LNCAP (cell line): ENCODE results near the gene PSD.
A peak's percentile ranks its signal among the peaks of the same experiment; 100 is the strongest.

Source experiments
- CTCF ChIP-seq: fragments of 450-650 bp; IDR thresholded peaks from 2 replicates; pipeline ENCODE4 v1.5.1; 2017; ENCODE audit warnings: mild to moderate bottlenecking

PSD gene

GRCh38 chr10:102426803-102427287, 8.3 kb upstream of the PSD start:
- TF ChIP-seq CTCF = no peak

DNA sequence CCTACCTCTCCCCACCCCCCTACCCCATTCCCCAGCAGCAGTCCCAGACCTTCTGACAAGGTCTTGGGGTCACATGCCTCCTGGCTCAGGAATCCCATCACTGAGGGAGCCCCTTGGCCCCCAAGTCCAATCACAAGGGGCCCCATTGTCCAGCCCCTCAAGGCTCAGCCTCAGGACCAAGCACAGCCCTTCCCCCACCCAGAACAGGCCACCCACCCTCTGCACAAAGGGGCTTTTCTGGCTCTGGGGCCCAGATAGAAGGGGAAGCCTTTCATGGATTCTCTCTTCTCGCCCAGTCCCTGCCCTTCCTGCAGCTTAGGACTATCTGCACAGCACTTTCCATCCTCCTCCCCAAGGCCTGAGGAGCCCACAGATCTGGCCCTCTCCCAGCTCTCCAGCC, 6.9 kb upstream of the PSD start:
- TF ChIP-seq CTCF = no peak

DNA sequence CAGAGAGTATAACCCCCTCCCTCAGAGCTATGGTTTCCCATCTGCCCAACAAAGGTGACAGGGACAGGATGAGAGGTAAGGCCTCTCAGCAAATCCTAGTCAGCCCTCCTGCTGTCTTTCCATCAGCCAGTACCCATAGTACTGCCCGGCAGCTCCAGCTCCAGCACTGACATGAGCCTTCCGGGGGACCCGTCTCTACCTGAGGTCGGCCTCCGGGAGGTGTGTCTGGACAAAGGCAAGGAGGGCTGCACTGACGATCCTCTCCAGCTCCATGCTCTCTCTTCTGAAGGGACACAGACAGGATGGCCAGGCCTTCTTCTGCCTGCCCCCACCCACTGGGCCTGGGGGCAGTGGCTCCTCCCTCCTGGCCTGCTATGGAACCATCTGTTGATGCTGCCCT, 6.3 kb upstream of the PSD start:
- TF ChIP-seq CTCF = no peak

DNA sequence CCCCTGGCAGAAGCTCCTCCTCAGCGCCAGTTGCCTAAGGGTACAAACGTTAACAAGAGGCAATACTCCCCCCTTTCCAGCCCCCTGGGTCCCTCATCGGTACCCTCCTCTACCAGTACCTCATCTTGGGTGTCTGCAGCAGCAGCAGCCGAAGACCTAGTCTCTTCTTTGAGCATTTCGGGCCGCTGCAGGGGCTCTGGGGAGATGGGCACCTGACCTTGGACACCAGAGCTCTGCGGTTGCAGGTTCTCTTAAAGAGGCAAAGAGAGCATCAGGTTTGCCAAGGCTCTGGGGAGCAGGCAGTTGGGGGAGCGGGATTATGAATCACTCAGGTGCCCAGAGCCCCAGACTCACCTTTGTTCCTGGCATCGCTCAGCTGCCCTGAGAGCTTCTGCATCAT, 5.6 kb upstream of the PSD start:
- TF ChIP-seq CTCF = no peak

- TF ChIP-seq CTCF = no peak
These were observed 4.9 kb upstream of the PSD start for GRCh38 chr10:102423372-102423968.

- TF ChIP-seq CTCF = peak; percentile 90
These were observed 4.1 kb upstream of the PSD start for GRCh38 chr10:102422545-102423129.

- no peak for TF ChIP-seq CTCF
These were observed 3.4 kb upstream of the PSD start for GRCh38 chr10:102421757-102422512.
